ENCODE results near the gene CAND2.
"Not testable (repeated sequence)": the region's sequence is repeated elsewhere in the genome, so short reads cannot be mapped to it uniquely, and the experiment has no call there.

CAND2 gene

DNA sequence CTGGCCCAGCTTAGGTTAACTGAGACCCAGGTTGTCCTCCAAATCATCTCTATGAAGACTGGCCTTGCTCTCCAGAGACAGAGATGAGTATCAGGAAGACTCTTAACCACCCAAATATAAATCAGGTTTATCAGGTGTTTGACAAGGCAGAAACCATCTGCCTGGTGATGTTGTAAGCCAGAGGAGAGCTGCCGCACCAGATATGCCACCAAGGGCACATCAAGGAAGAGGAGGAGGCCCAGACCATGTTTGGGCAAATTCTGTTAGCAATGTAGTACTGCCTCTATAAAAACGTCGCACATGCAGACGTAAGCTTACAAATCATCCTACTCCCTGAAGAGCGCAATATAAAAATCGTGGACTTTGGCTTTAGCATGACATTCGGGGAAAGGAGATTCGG, 65.9 kb downstream of the CAND2 start:
- DNase-seq (ENCODE audit: low read depth), result no peak

GRCh38 chr3:12865271-12865670, 68.8 kb downstream of the CAND2 start:
- no peak for DNase-seq (ENCODE audit: low read depth)

- no peak for DNase-seq (ENCODE audit: low read depth)
Measured at GRCh38 chr3:12866836-12867235, 70.4 kb downstream of the CAND2 start.

GRCh38 chr3:12868039-12869034, 71.9 kb downstream of the CAND2 start:
- DNase-seq (ENCODE audit: low read depth), result peak; percentile 54

- peak; percentile 37 for DNase-seq (ENCODE audit: low read depth)
Measured at GRCh38 chr3:12869035-12869621, 72.6 kb downstream of the CAND2 start.

GRCh38 chr3:12870942-12871341, 74.5 kb downstream of the CAND2 start:
- no peak for DNase-seq (ENCODE audit: low read depth)

DNA sequence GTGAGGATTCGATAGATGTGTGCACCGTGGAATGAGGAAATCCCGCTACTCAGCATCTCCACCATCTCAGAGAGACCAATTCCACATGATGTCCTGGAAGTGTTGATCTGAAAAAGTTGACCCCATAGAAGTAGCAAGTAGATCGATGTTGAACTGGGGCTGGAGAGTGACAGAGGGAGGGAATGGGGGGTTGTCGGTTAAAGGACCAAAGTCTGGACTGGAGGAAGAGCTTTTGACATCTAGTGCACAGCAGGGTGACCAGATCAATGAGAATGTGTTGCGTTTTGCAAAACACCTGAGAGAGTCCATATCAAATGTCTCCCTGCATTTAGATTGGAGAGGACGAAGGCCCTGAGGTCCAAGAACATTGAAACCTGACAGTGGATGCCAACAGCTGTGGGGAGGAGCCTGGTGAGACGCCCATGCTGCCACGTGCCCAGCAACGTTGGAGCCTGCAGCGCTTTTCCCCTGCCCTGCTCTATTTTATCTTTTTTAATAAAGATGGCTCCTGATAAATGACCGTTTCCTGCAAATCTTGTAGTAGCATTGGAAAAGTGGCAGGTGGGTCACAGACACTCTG, 75.0 kb downstream of the CAND2 start:
- no peak for DNase-seq (ENCODE audit: low read depth)

- DNase-seq (ENCODE audit: low read depth), result no peak
Measured at GRCh38 chr3:12875857-12876836, 79.7 kb downstream of the CAND2 start.

DNA sequence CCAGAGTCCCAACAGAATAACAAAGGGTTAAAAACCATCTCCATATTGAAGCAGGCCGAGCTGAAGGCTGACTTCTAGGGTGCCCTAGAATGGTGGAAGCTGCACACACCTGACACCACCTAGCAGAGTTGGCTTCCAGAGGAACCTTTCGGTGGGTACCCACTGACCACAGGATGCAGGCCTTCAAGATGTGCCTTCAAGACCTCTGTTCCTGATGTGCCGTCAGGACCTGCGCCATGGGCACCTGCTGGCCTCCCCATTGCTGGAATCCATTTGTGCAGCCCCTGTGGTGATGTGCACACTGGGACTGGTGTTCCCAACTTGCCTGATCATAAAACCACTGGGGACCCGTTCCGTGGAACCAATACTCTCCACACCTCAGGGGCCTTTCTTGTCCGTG, 80.6 kb downstream of the CAND2 start:
- no peak for DNase-seq (ENCODE audit: low read depth)

- no peak for DNase-seq (ENCODE audit: low read depth)
Measured at GRCh38 chr3:12878141-12878574, 81.7 kb downstream of the CAND2 start.

GRCh38 chr3:12878758-12879157, 82.3 kb downstream of the CAND2 start:
- DNase-seq (ENCODE audit: low read depth), result not testable (repeated sequence)

- DNase-seq (ENCODE audit: low read depth), result no peak
Measured at GRCh38 chr3:12879191-12879815, 82.8 kb downstream of the CAND2 start.

DNA sequence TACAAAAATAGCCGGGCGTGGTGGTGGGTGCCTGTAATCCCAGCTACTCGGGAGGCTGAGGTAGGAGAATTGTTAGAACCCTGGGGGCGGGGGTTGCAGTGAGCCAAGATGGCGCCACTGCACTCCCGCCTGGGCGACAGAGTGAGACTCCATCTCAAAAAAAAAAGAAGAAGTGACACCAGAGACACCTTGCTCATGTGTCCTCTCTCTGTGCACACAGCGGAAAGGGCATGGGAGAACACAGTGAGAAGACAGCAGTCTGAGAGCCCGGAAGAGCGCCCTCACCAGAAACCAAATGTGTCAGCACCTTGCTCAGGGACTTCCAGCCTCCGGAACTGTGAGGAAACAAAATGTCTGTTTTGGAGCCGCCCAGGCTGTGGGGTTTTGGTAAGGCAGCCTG, 85.4 kb downstream of the CAND2 start:
- not testable (repeated sequence) for DNase-seq (ENCODE audit: low read depth)

DNA sequence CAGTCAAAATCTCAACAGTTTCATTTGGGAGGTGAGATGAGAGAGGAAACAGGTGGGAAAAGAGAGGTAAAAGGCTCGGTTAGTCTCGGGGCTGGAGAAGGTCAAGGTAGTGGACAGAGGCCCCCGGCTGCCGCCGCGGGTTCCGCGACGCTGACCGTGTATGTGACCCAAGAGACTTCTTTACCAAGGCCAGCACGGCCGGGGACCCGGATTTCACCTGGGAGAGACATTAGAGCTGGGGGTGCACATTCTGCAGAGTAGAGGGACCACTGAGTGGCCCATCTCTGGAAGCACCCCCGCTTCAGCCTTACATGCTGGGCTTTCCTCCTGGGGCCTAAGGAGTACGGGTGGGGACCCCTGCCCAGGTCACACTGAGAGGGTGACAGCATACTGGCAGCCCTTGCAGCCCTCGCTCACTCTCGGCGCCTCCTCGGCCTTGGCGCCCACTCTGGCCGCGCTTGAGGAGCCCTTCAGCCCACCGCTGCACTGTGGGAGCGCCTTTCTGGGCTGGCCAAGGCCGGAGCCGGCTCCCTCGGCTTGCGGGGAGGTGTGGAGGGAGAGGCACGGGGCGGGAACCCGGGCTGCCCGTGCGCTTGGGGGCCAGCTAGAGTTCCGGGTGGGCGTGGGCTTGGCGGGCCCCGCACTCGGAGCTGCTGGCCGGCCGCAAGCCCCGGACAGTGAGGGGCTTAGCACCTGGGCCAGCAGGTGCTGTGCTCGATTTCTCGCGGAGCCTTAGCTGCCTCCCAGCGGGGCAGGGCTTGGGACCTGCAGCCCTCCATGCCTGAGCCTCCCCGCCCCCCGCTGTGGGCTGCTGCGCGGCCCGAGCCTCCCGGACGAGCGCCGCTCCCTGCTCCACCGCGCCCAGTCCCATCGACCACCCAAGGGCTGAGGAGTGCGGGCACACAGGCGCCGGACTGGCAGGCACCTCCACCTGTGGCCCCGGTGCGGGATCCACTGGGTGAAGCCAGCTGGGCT, 86.1 kb downstream of the CAND2 start:
- DNase-seq (ENCODE audit: low read depth), result no peak

DNA sequence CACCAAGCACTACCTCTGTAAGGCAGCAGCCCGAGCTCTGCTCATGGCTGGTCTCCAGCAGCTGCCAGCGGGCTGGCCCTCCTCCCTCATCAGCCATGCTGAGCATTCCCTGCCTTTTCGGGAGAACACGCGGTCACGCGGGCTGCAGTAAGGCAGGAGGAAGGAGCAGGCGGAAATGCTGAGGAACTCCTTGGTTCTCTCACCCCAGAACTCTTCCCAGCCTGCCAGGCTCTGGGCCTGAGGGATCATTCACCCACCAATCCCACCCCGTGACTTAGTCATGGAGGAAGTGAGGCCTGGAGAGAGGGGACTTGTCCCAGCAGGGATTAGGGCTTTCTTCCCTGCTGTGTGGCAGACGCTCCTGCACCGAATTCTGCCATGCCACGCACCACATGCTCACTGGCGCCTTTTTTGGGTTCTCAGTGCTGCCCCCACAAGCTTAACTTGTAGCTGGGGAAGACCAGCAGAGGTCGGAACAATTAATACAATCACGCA, 87.8 kb downstream of the CAND2 start:
- DNase-seq (ENCODE audit: low read depth), result no peak
